MCF 10A (cell line): ENCODE data around the gene CES1. TPM values are rescaled to one million over a fixed set of nuclear protein-coding genes. Genes with fewer than 3 reads are reported as not detected.
"Not testable (repeated sequence)": the region's sequence is repeated elsewhere in the genome, so short reads cannot be mapped to it uniquely, and the experiment has no call there.

Experiments
- BruUV-seq: library from RNA; stranded (reverse); fragments of 400-500 nt; replicated peaks from 2 replicates; lab custom pipeline; 2021; lab: Mats Ljungman, UMichigan
- CTCF ChIA-PET: fragments of 300-600 bp; sonication (Branson Sonifier 250); formaldehyde crosslinking; extraction: SDS; loops from one replicate; lab custom pipeline; 2021; ENCODE audit warnings: antibody characterized with exemption, inconsistent platforms; lab: Yijun Ruan, JAX
- POLR2A ChIA-PET: fragments of 300-600, 350-650 bp; sonication (Branson Sonifier 250); formaldehyde crosslinking; extraction: SDS; loops from one replicate; lab custom pipeline; 2020; ENCODE audit warnings: antibody characterized with exemption, inconsistent platforms; lab: Yijun Ruan, JAX
- DNase-seq: peaks from one replicate; pipeline ENCODE4 v3.0.0-alpha.2; 2018; ENCODE audit not compliant: unreplicated experiment
- H3K27ac Mint-ChIP-seq: one replicate; pipeline ENCODE4 v1.8.0; 2022; ENCODE audit warnings: mild to moderate bottlenecking, low read depth, mixed read lengths; ENCODE audit not compliant: unreplicated experiment
- H3K27me3 Mint-ChIP-seq: one replicate; pipeline ENCODE4 v1.8.0; 2022; ENCODE audit warnings: mixed read lengths; ENCODE audit not compliant: insufficient read depth, unreplicated experiment
- H3K36me3 Mint-ChIP-seq: one replicate; pipeline ENCODE4 v1.8.0; 2022; ENCODE audit warnings: mild to moderate bottlenecking, moderate library complexity, mixed read lengths; ENCODE audit not compliant: insufficient read depth, unreplicated experiment
- H3K4me1 Mint-ChIP-seq: one replicate; pipeline ENCODE4 v1.8.0; 2022; ENCODE audit warnings: mixed read lengths; ENCODE audit not compliant: insufficient read depth, unreplicated experiment
- H3K4me3 Mint-ChIP-seq: one replicate; pipeline ENCODE4 v1.8.0; 2022; ENCODE audit warnings: mild to moderate bottlenecking, moderate library complexity, mixed read lengths; ENCODE audit not compliant: unreplicated experiment
- H3K9me3 Mint-ChIP-seq: one replicate; pipeline ENCODE4 v1.8.0; 2022; ENCODE audit warnings: mixed read lengths; ENCODE audit not compliant: unreplicated experiment
- CTCF ChIP-seq: fragments of 200-600 bp; IDR thresholded peaks from one replicate; pipeline ENCODE4 v1.8.0; 2022; ENCODE audit warnings: antibody characterized with exemption, mild to moderate bottlenecking; ENCODE audit not compliant: unreplicated experiment
- intact Hi-C: fragments of 100-400 bp; cut with micrococcal nuclease; formaldehyde crosslinking; loops from 2 replicates; pipeline ENCODE4 v1.14.1; 2022
- total RNA-seq: library from RNA; stranded (reverse); gene quantifications from 2 replicates; pipeline ENCODE4 v1.2.3, GENCODE V29; 2022

The CES1 gene
- total RNA-seq, 1 experiment from 2014 or later, result not detected

DNA sequence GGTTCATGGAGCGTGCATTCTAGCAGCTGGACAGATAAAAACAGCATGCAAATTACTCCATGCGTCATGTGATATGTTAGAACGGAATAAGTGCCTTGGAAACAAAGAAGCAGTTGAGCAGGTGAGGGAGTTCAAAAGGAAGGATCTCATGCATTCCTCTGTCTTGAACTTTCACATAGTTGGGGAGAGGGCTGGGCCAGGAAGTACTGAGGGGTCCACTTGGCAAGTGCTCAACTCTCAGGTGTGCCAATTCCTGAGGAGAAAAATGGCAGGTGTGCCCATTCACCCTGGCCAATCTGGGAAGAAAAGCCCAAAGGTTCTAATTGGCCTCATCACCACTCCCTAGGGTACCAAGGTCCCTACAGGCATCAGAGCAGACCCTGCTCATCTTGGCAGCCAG lies 67.7 kb downstream of the CES1 start:
- Mint-ChIP-seq H3K27ac (no peak overlapping the region), H3K36me3 (peaks cover 3% of the 10 kb centered on the region), H3K4me1 (no peaks in the 10 kb centered on the region), H3K27me3 (no peaks in the 10 kb centered on the region), H3K4me3 (no peak overlapping the region), H3K9me3 (no peaks in the 10 kb centered on the region)
- ChIA-PET CTCF (no interaction called here), POLR2A (no interaction called here)
- no TSS peak for BruUV-seq
- intact Hi-C loops, result no loop called here
- no peak for DNase-seq
- no peak for TF ChIP-seq CTCF

- POLR2A ChIA-PET, result no interaction called here
- H3K9me3 Mint-ChIP-seq, result peaks cover 8% of the 10 kb centered on the region
- no peak for TF ChIP-seq CTCF
- CTCF ChIA-PET, result interaction anchor here (1.4 kb wide), 1 partner anchor 81 kb away, joined by 4 read pairs; no protein-coding TSS in a partner anchor
- peaks cover 6% of the 10 kb centered on the region for H3K36me3 Mint-ChIP-seq
- H3K4me1 Mint-ChIP-seq, result peaks cover 7% of the 10 kb centered on the region
- H3K27ac Mint-ChIP-seq, result no peak overlapping the region
- no peaks in the 10 kb centered on the region for H3K27me3 Mint-ChIP-seq
- intact Hi-C loops, result no loop called here
- no TSS peak for BruUV-seq
- H3K4me3 Mint-ChIP-seq, result no peak overlapping the region
- no peak for DNase-seq
Observed at GRCh38 chr16:55760310-55761001, 72.4 kb downstream of the CES1 start.

GRCh38 chr16:55759965-55760309 lies 73.0 kb downstream of the CES1 start:
- BruUV-seq, H3K4me3 Mint-ChIP-seq, intact Hi-C loops, H3K27me3 Mint-ChIP-seq, DNase-seq, H3K4me1 Mint-ChIP-seq, H3K36me3 Mint-ChIP-seq, H3K9me3 Mint-ChIP-seq, H3K27ac Mint-ChIP-seq, POLR2A ChIA-PET: not testable (repeated sequence)
- CTCF ChIA-PET, result interaction anchor here (1.4 kb wide), 1 partner anchor 81 kb away, joined by 4 read pairs; no protein-coding TSS in a partner anchor

- H3K27ac Mint-ChIP-seq, H3K27me3 Mint-ChIP-seq, BruUV-seq, H3K4me3 Mint-ChIP-seq, intact Hi-C loops, H3K4me1 Mint-ChIP-seq: not testable (repeated sequence)
- Mint-ChIP-seq H3K9me3 (peaks cover 16% of the 10 kb centered on the region), H3K36me3 (peaks cover 12% of the 10 kb centered on the region)
- POLR2A ChIA-PET, result interaction anchor here (1.3 kb wide), 1 partner anchor 78 kb away, joined by 3 read pairs; no protein-coding TSS in a partner anchor
- DNase-seq, result peak; percentile 48
- CTCF ChIA-PET, result interaction anchor here (0.6 kb wide), 2 partner anchors 64 to 313 kb away, joined by 3 to 4 read pairs; no protein-coding TSS in a partner anchor
Observed at GRCh38 chr16:55757595-55758527, 75.0 kb downstream of the CES1 start.
